NCI-H526 treated with DMSO at 0.1 percent for 48 hours (cell line): ENCODE measurements around the gene OR2B2.

Experiments used
- DNase-seq: peaks from one replicate; lab custom pipeline; 2025; lab: John Stamatoyannopoulos, UW

The OR2B2 gene

DNA sequence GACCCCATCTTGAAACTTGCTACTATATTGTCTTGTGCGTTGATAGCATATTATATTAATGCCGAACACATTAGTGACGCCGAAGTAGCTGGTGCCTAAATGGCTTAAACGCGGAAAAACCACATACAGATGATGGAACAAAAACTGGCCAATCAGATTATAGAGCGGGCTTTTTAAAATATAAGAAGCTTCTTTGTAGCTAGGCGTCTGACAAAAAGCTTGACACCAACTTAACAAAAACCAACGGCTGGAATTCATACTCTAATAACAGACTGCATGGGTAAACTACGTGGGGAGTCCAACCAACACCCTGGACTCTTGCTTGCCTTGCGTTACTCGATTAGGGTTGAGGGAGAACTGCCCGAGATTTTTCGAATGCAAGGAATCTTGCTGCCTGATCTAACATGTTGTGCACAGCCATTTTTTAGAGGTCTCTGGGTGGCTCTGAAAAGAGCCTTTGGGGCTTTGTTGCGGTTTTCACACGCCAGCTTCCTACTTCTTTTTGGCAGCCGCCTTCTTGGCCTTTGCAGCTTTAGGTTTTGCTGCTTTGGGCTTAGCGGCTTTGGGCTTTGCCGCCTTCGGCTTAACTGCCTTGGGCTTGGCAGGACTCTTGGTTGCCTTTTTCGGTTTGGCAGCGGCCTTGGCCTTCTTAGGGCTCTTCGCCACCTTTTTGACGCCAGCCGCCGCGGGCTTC is 45.7 kb downstream of the OR2B2 start:
- DNase-seq = peak; percentile 75

DNA sequence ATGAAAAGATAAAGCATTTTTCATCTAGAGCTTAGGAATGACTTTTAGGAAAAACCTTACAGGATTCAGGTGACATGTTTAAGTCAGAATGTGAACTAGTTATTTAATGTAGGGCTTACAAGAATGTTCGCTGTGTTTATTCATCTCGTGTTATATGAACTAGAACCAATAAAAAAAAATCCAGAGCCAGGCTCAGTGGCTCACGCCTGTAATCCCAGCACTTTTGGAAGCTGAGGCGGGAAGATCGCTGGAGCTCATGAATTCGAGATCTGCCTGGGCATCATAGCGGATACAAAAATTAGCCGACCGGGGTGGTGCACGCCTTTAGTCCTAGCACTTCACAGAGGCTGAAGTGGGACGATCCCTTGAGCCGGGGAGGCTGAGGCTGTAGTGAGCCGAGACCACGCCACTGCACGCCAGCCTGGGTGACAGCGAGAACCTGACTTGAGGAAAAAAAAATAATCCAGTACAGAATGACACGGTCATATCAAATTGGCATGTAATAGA is 46.3 kb downstream of the OR2B2 start:
- no peak for DNase-seq

GRCh38 chr6:27864906-27865849 is 47.0 kb downstream of the OR2B2 start:
- DNase-seq = peak; percentile 87

- DNase-seq = no peak
Measured at GRCh38 chr6:27863962-27864905, 48.0 kb downstream of the OR2B2 start.

DNA sequence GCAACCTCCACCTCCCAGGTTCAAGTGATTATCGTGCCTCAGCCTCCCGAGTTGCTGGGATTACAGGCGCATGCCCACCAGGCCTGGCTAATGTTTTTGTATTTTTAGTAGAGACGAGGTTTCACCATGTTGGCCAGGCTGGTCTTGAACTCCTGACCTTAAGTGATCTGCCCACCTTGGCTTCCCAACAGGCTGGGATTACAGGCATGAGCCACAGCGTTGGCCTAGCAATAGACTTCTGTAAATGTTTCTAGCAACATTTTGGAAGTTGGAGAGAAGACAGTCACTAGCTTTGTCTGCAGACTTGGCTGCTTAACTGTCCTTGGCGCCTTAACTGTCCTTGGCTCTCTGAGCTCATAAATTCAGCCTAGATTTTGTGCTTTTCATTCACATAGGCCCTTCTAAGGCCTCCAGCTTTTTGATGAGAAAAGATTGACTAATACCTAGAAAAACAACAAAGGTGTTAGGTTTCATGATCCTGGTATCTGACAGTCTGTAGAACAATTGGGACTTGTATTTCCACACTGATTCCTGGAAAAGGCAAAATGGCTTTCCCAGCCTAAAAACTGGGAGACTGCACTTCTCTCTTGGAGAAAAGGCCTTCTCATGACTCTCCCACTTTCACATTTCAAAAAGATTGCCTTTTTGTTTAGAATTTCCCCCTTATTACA is 49.7 kb downstream of the OR2B2 start:
- no peak for DNase-seq

DNA sequence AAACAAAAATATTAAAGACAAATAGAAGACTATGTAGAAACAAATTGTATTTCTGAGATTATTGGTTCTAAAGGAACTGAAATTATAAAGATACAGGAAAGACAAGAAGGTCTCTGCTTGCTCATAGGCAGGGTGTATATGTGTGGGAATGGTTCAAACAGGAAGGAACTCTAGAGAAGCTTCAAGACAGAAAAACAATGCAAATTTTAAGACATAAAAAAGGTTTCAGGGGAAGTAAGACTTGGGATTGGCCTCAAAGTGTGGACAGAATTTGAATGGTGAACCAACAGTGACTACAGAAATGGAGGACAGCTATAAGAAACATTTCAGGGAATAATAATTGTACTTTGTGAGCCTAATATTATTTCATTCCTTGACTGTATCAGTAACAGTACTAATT is 50.3 kb downstream of the OR2B2 start:
- no peak for DNase-seq

- DNase-seq = no peak
Measured at GRCh38 chr6:27861276-27861840, 50.8 kb downstream of the OR2B2 start.
